Sigmoid colon (tissue), 7 donors: ENCODE measurements around the gene PRPF18. TPM values are rescaled to one million over a fixed set of nuclear protein-coding genes. Genes with fewer than 3 reads are reported as not detected.
A peak's percentile ranks its signal among the peaks of the same experiment; 100 is the strongest.
"Not testable (repeated sequence)": the region's sequence is repeated elsewhere in the genome, so short reads cannot be mapped to it uniquely, and the experiment has no call there.

Source experiments
- DNase-seq: peaks from one replicate; pipeline ENCODE4 v3.0.0-alpha.2; 2019
- H3K27ac ChIP-seq, 4 donors: fragments of 200-600 bp; sonication (generic); one replicate each; pipeline ENCODE4 v1.5.1; 2016 to 2019; ENCODE audit warnings: mild to moderate bottlenecking in 1 of 4
- H3K27me3 ChIP-seq, 3 donors: fragments of 200-600 bp; sonication (generic); one replicate each; pipeline ENCODE4 v1.5.1; 2019; ENCODE audit warnings: mild to moderate bottlenecking in 1 of 3
- H3K36me3 ChIP-seq, 4 donors: fragments of 200-600 bp; sonication (generic); one replicate each; pipeline ENCODE4 v1.5.1; 2016 to 2019
- H3K4me1 ChIP-seq, 4 donors: fragments of 200-600 bp; sonication (generic); one replicate each; pipeline ENCODE4 v1.5.1; 2017 to 2019
- H3K4me3 ChIP-seq, 4 donors: fragments of 200-600 bp; sonication (generic); one replicate each; pipeline ENCODE4 v1.5.1; 2017 to 2019; ENCODE audit warnings: mild to moderate bottlenecking in 2 of 4, moderate library complexity in 1 of 4
- H3K9me3 ChIP-seq, 4 donors: fragments of 200-600 bp in 3 of 4; sonication (generic) in 3 of 4; one replicate each; pipeline versions ENCODE4 v1.5.1 to v1.6.1; 2013 to 2019
- CTCF ChIP-seq, 4 experiments: fragments of 450-650 bp in 3 of 4; fragments of 200-600 bp in 1 of 4; IDR thresholded peaks; one replicate each; pipeline ENCODE4 v1.5.1; 2016 to 2019; ENCODE audit warnings: antibody characterized with exemption in 4 of 4, mild to moderate bottlenecking in 3 of 4, moderate library complexity in 2 of 4
- EP300 ChIP-seq, 4 donors: sonication (generic); formaldehyde crosslinking; IDR thresholded peaks; one replicate each; pipeline ENCODE4 v1.6.1; 2017; ENCODE audit warnings: antibody characterized with exemption in 4 of 4
- POLR2A ChIP-seq, 2 donors: fragments of 450-650 bp; IDR thresholded peaks; one replicate each; pipeline ENCODE4 v1.6.1; 2016; ENCODE audit warnings: antibody characterized with exemption in 2 of 2, mild to moderate bottlenecking in 2 of 2, moderate library complexity in 2 of 2
- POLR2AphosphoS5 ChIP-seq, 4 donors: sonication (generic); formaldehyde crosslinking; IDR thresholded peaks; one replicate each; pipeline ENCODE4 v1.6.1; 2017; ENCODE audit warnings: antibody characterized with exemption in 4 of 4
- WGBS, 2 donors: extraction: QIAGEN DNeasy Blood & Tissue Kit; methylation state at CpG; one replicate each; pipeline ENCODE4 v1.1.7; 2013; 5-methylcytosine and 5-hydroxymethylcytosine counted together
- intact Hi-C: fragments of 100-400 bp; cut with DNase I; formaldehyde crosslinking; loops from one replicate; pipeline ENCODE4 v1.15.1; 2023
- polyA plus RNA-seq, 3 donors: library from polyadenylated mRNA; stranded (reverse); fragments of 200-250 nt; gene quantifications; one replicate each; pipeline ENCODE4 v1.2.3, GENCODE V29; 2013
- total RNA-seq, 4 donors: library from RNA; depleted of rRNA; stranded (reverse); fragments of >200 nt; gene quantifications; one replicate each; pipeline ENCODE4 v1.1.0, GENCODE V29; 2016
- donor health status: healthy with polysubstance abuse.
- donor health status: Bipolar disorder and iron deficiency.
- donor health status: healthy.

The PRPF18 gene
- total RNA-seq = 10 to 100 TPM; 25.8 to 39.3 (median 29.0) TPM
- 10 to 100 TPM; 21.2 to 29.6 (median 23.4) TPM for polyA plus RNA-seq

- Histone ChIP-seq H3K4me1 (peaks cover 0 to 20% (median 15%) of the 10 kb centered on the region in 4 donors), H3K4me3 (peak within 1 kb of the TSS; percentile 65 to 91 (median 76)), H3K27ac (peak within 1 kb of the TSS; percentile 60 to 78 (median 70)), H3K27me3 (peaks cover 0 to 4% (median 0%) of the 10 kb centered on the region in 3 donors), H3K36me3 (peaks cover 0 to 2% (median under 1%) of the 10 kb centered on the region in 4 donors), H3K9me3 (no peaks in the 10 kb centered on the region)
- intact Hi-C loops = loop anchor here (5.0 kb wide), 2 partner anchors 60 to 215 kb away; partner anchors contain the start of gene BEND7
- 0 to 1% methylated on average over 38 of the region's 38 CpGs for WGBS, 2 donors
- peak; percentile 91 to 95 (median 91) for TF ChIP-seq CTCF (IDR thresholded peaks at IDR 0.05)
- TF ChIP-seq EP300 (IDR thresholded peaks at IDR 0.05) = no peak
- TF ChIP-seq POLR2AphosphoS5 (IDR thresholded peaks at IDR 0.05) = peak; percentile 26 to 68 (median 51)
- no peak for TF ChIP-seq POLR2A (IDR thresholded peaks at IDR 0.05)
- DNase-seq = peak; percentile 95
These were observed at the start of gene PRPF18 for GRCh38 chr10:13586676-13587355. Gene PRPF18 (plus strand): TSS chr10:13586965. CDS start chr10:13587087, 122 bp downstream.

- H3K27ac ChIP-seq, H3K4me3 ChIP-seq, H3K4me1 ChIP-seq, H3K9me3 ChIP-seq, DNase-seq, intact Hi-C loops, H3K36me3 ChIP-seq: not testable (repeated sequence)
- 54 to 76% methylated on average over 9 of the region's 9 CpGs for WGBS, 2 donors
- H3K27me3 ChIP-seq = peaks cover 0 to 21% (median 6%) of the 10 kb centered on the region in 3 donors
These were observed 48.8 kb upstream of the PRPF18 start for GRCh38 chr10:13537985-13538384.

- 84 to 88% methylated on average over 5 of the region's 5 CpGs for WGBS, 2 donors
- Histone ChIP-seq H3K27me3 (peaks cover 0 to 31% (median 6%) of the 10 kb centered on the region in 3 donors), H3K9me3 (no peaks in the 10 kb centered on the region), H3K27ac (no peak overlapping the region), H3K4me3 (no peak overlapping the region), H3K4me1 (no peaks in the 10 kb centered on the region), H3K36me3 (no peaks in the 10 kb centered on the region)
- intact Hi-C loops = no loop called here
- no peak for DNase-seq
- no peak for TF ChIP-seq POLR2AphosphoS5 (IDR thresholded peaks at IDR 0.05)
- TF ChIP-seq CTCF (IDR thresholded peaks at IDR 0.05) = no peak
- TF ChIP-seq EP300 (IDR thresholded peaks at IDR 0.05) = no peak
- no peak for TF ChIP-seq POLR2A (IDR thresholded peaks at IDR 0.05)
These were observed 44.2 kb upstream of the PRPF18 start for GRCh38 chr10:13542533-13542932.

- 67 to 92% methylated on average over 2 of the region's 2 CpGs for WGBS, 2 donors
- DNase-seq = no peak
- TF ChIP-seq POLR2A (IDR thresholded peaks at IDR 0.05) (no peak), POLR2AphosphoS5 (IDR thresholded peaks at IDR 0.05) (no peak), EP300 (IDR thresholded peaks at IDR 0.05) (no peak), CTCF (IDR thresholded peaks at IDR 0.05) (no peak)
- no peak overlapping the region for H3K4me3 ChIP-seq
- intact Hi-C loops = no loop called here
- peaks cover 0 to 4% (median under 1%) of the 10 kb centered on the region in 4 donors for H3K9me3 ChIP-seq
- H3K4me1 ChIP-seq = no peaks in the 10 kb centered on the region
- H3K27ac ChIP-seq = no peak overlapping the region
- H3K36me3 ChIP-seq = no peaks in the 10 kb centered on the region
- H3K27me3 ChIP-seq = peaks cover 0 to 4% (median 0%) of the 10 kb centered on the region in 3 donors
These were observed 36.0 kb upstream of the PRPF18 start for GRCh38 chr10:13550802-13551201.

GRCh38 chr10:13555884-13556510 is 30.8 kb upstream of the PRPF18 start:
- DNase-seq = no peak
- H3K27me3 ChIP-seq = no peaks in the 10 kb centered on the region
- H3K4me1 ChIP-seq = no peaks in the 10 kb centered on the region
- WGBS, 2 donors = 64 to 71% methylated on average over 2 of the region's 2 CpGs
- H3K4me3 ChIP-seq = no peak overlapping the region
- H3K27ac ChIP-seq = no peak overlapping the region
- H3K36me3 ChIP-seq = no peaks in the 10 kb centered on the region
- TF ChIP-seq EP300 (IDR thresholded peaks at IDR 0.05) (no peak), POLR2A (IDR thresholded peaks at IDR 0.05) (no peak), POLR2AphosphoS5 (IDR thresholded peaks at IDR 0.05) (no peak), CTCF (IDR thresholded peaks at IDR 0.05) (no peak)
- intact Hi-C loops = no loop called here
- H3K9me3 ChIP-seq = no peaks in the 10 kb centered on the region
